Measurements from ENCODE around the gene RBM33. TPM values are rescaled to one million over a fixed set of nuclear protein-coding genes. Genes with fewer than 3 reads are reported as not detected.

Gene RBM33
- total and polyA plus RNA-seq, 2 of the 13 experiments (the other 11 are each of a cell fraction or from before 2014, with no cell fraction given), result 12.4 to 28.9 TPM

- intact Hi-C loops (cut with micrococcal nuclease; ENCODE audit: unreplicated experiment), result no loop called here
- Histone ChIP-seq H3K9ac (ENCODE audit: insufficient read depth, low read depth, low read length) (no peak overlapping the region), H3K27me3 (ENCODE audit: control insufficient read depth in 1 of 2, insufficient read depth in 2 of 2, low read length in 2 of 2) (peaks cover 5 to 54% of the 10 kb centered on the region in 2 experiments), H3K79me2 (ENCODE audit: insufficient read depth, low read length) (no peaks in the 10 kb centered on the region), H3K36me3 (replicated peaks in 1 of 2; ENCODE audit: control insufficient read depth in 1 of 2, insufficient read depth in 2 of 2, low read length in 2 of 2) (no peaks in the 10 kb centered on the region), H3K9me3 (ENCODE audit: low read length) (no peaks in the 10 kb centered on the region), H3K4me3 (replicated peaks in 1 of 3; ENCODE audit: insufficient read depth in 1 of 3, low read depth in 2 of 3, low read length in 3 of 3) (no peak overlapping the region), H4K20me1 (ENCODE audit: insufficient read depth, low read length) (no peaks in the 10 kb centered on the region), H3K4me2 (ENCODE audit: low read depth, low read length) (no peak overlapping the region), H2AFZ (ENCODE audit: low read length) (no peak overlapping the region), H3K4me1 (ENCODE audit: insufficient read depth, low read length) (peaks cover 6% of the 10 kb centered on the region; the same call in 1 of the 2 replicates), H3K27ac (ENCODE audit: extremely low read length, insufficient read depth, low read length) (no peak overlapping the region)
- ATAC-seq (no peak), FAIRE-seq (no peak), DNase-seq (ENCODE audit: low spot score) (no peak)
- TF ChIP-seq ZBTB33 (CRISPR knock-in tag; IDR thresholded peaks at IDR 0.05) (peak; percentile 54; the same call in 1 of the 2 replicates), ZNF326 (CRISPR knock-in tag; IDR thresholded peaks at IDR 0.05; ENCODE audit: borderline replicate concordance) (no peak)
- WGBS (ENCODE audit: low lambda C conversion rate), result 49% methylated on average over 15 of the region's 17 CpGs
- no TSS peak for BruUV-seq (replicated peaks)
- in situ Hi-C loops (cut with HindIII; ENCODE audit: extremely low pct_ligation_motif_present, low pct_unique_long_range_greater_than_20kb), result loop anchor here (25.0 kb wide), 1 partner anchor 813 kb away; the partner anchor contains the start of gene RNF32
- CTCF ChIA-PET (ENCODE audit: low intra/inter-chr PET ratio, low total read pairs), result no interaction called here
- POLR2A ChIA-PET, result no interaction called here
These were observed 179.9 kb downstream of the RBM33 start for GRCh38 chr7:155824227-155824886.

GRCh38 chr7:155825336-155825735 is 180.9 kb downstream of the RBM33 start:
- no peak for FAIRE-seq
- Histone ChIP-seq H3K79me2 (ENCODE audit: insufficient read depth, low read length) (no peaks in the 10 kb centered on the region), H3K4me2 (ENCODE audit: low read depth, low read length) (no peak overlapping the region), H3K36me3 (replicated peaks in 1 of 2; ENCODE audit: control insufficient read depth in 1 of 2, insufficient read depth in 2 of 2, low read length in 2 of 2) (no peaks in the 10 kb centered on the region), H3K27ac (ENCODE audit: extremely low read length, insufficient read depth, low read length) (no peak overlapping the region), H3K4me3 (replicated peaks in 1 of 3; ENCODE audit: insufficient read depth in 1 of 3, low read depth in 2 of 3, low read length in 3 of 3) (no peak overlapping the region), H4K20me1 (ENCODE audit: insufficient read depth, low read length) (no peaks in the 10 kb centered on the region), H3K4me1 (ENCODE audit: insufficient read depth, low read length) (peaks cover 6% of the 10 kb centered on the region; the same call in 1 of the 2 replicates), H2AFZ (ENCODE audit: low read length) (no peak overlapping the region), H3K9me3 (ENCODE audit: low read length) (no peaks in the 10 kb centered on the region), H3K9ac (ENCODE audit: insufficient read depth, low read depth, low read length) (no peak overlapping the region), H3K27me3 (ENCODE audit: control insufficient read depth in 1 of 2, insufficient read depth in 2 of 2, low read length in 2 of 2) (peaks cover 4 to 44% of the 10 kb centered on the region in 2 experiments)
- ATAC-seq, result no peak
- ChIA-PET CTCF (ENCODE audit: low intra/inter-chr PET ratio, low total read pairs) (no interaction called here), POLR2A (no interaction called here)
- intact Hi-C loops (cut with micrococcal nuclease; ENCODE audit: unreplicated experiment) (no loop called here), in situ Hi-C loops (cut with HindIII; ENCODE audit: extremely low pct_ligation_motif_present, low pct_unique_long_range_greater_than_20kb) (no loop called here)
- BruUV-seq (replicated peaks), result no TSS peak
- DNase-seq (ENCODE audit: low spot score), result no peak
- TF ChIP-seq AHR (CRISPR knock-in tag; IDR thresholded peaks at IDR 0.05) (no peak), ZNF333 (CRISPR knock-in tag; IDR thresholded peaks at IDR 0.05; ENCODE audit: borderline replicate concordance) (no peak), PTBP1 (IDR thresholded peaks at IDR 0.05; ENCODE audit: low read depth, low read length, poor library complexity, severe bottlenecking) (no peak), ZNF484 (CRISPR knock-in tag; IDR thresholded peaks at IDR 0.05; ENCODE audit: borderline replicate concordance, low read depth) (no peak), ZNF296 (CRISPR knock-in tag; conservative IDR thresholded peaks at IDR 0.05) (no peak), ZNF749 (CRISPR knock-in tag; IDR thresholded peaks at IDR 0.05; ENCODE audit: borderline replicate concordance) (no peak), SP4 (CRISPR knock-in tag; IDR thresholded peaks at IDR 0.05) (no peak), CREB3 (CRISPR knock-in tag; IDR thresholded peaks at IDR 0.05) (no peak), PHF8 (CRISPR knock-in tag; IDR thresholded peaks at IDR 0.05) (no peak), ATF1 (CRISPR knock-in tag; IDR thresholded peaks at IDR 0.05) (no peak)
- 29% methylated on average over 3 of the region's 3 CpGs for WGBS (ENCODE audit: low lambda C conversion rate)
